MM.1S (cell line): ENCODE data around the gene KCNQ5.

Experiments used
- DNase-seq: peaks from one replicate; pipeline ENCODE4 v3.0.0-alpha.2; 2015
- H2AFZ ChIP-seq: fragments of 300-600 bp; sonication (generic); 2 replicates; pipeline ENCODE4 v1.6.0; 2016; ENCODE audit warnings: antibody characterized with exemption, low read length
- H3F3A ChIP-seq: fragments of 300-600 bp; sonication (generic); 2 replicates; pipeline ENCODE4 v1.6.1; 2016; ENCODE audit warnings: mild to moderate bottlenecking, antibody characterized with exemption, low read length, moderate library complexity, mixed read lengths; ENCODE audit not compliant: insufficient read depth
- H3K27ac ChIP-seq: fragments of 300-600 bp; sonication (generic); 2 replicates; pipeline ENCODE4 v1.5.1; 2016; ENCODE audit warnings: mild to moderate bottlenecking, low read length
- H3K27me3 ChIP-seq: fragments of 300-600 bp; sonication (generic); replicated peaks from 2 replicates; pipeline ENCODE4 v1.6.0; 2016; ENCODE audit warnings: low read length; ENCODE audit not compliant: insufficient read depth
- H3K36me3 ChIP-seq: fragments of 300-600 bp; sonication (generic); replicated peaks from 2 replicates; pipeline ENCODE4 v1.6.1; 2016; ENCODE audit warnings: mild to moderate bottlenecking, low read length, mixed read lengths; ENCODE audit not compliant: insufficient read depth
- H3K4me1 ChIP-seq: fragments of 300-600 bp; sonication (generic); 2 replicates; pipeline ENCODE4 v1.6.1; 2016; ENCODE audit warnings: low read length, mixed read lengths
- H3K4me2 ChIP-seq: fragments of 300-600 bp; sonication (generic); 2 replicates; pipeline ENCODE4 v1.6.0; 2016; ENCODE audit warnings: low read depth, low read length
- H3K4me3 ChIP-seq: fragments of 300-600 bp; sonication (generic); 2 replicates; pipeline ENCODE4 v1.5.1; 2016; ENCODE audit warnings: low read length, mixed read lengths
- H3K79me2 ChIP-seq: fragments of 300-600 bp; sonication (generic); 2 replicates; pipeline ENCODE4 v1.6.1; 2016; ENCODE audit warnings: mixed run types, low read length, mixed read lengths
- H3K9ac ChIP-seq: fragments of 300-600 bp; sonication (generic); 2 replicates; pipeline ENCODE4 v1.6.1; 2016; ENCODE audit warnings: low read length, mixed read lengths
- H3K9me2 ChIP-seq: fragments of 300-600 bp; sonication (generic); replicated peaks from 2 replicates; pipeline ENCODE4 v1.6.1; 2016; ENCODE audit warnings: mild to moderate bottlenecking, low read length, mixed read lengths; ENCODE audit not compliant: insufficient read depth
- H3K9me3 ChIP-seq: fragments of 300-600 bp; sonication (generic); replicated peaks from 2 replicates; pipeline ENCODE4 v1.6.1; 2016; ENCODE audit warnings: mild to moderate bottlenecking, low read length, mixed read lengths; ENCODE audit not compliant: insufficient read depth
- H4K20me1 ChIP-seq: fragments of 300-600 bp; sonication (generic); 2 replicates; pipeline ENCODE4 v1.6.1; 2016; ENCODE audit warnings: mild to moderate bottlenecking, low read length, moderate library complexity, mixed read lengths; ENCODE audit not compliant: insufficient read depth
- CTCF ChIP-seq: fragments of 300-600 bp; sonication (generic); IDR thresholded peaks from 2 replicates; pipeline ENCODE4 v1.5.1; 2016; ENCODE audit warnings: antibody characterized with exemption, low read length, mixed read lengths
- EZH2 ChIP-seq: fragments of 300-600 bp; sonication (generic); optimal IDR thresholded peaks from 2 replicates; pipeline ENCODE3; 2017; ENCODE audit warnings: low read depth, mild to moderate bottlenecking, antibody characterized with exemption, low read length, mixed read lengths
- EZH2phosphoT487 ChIP-seq: fragments of 300-600 bp; sonication (generic); IDR thresholded peaks from 2 replicates; pipeline ENCODE4 v1.6.1; 2018; ENCODE audit warnings: antibody characterized with exemption, low read length

The KCNQ5 gene

GRCh38 chr6:72624557-72625160 is 2.8 kb downstream of the KCNQ5 start:
- H3K36me3 ChIP-seq, result no peaks in the 10 kb centered on the region
- H4K20me1 ChIP-seq, result no peaks in the 10 kb centered on the region
- no peaks in the 10 kb centered on the region for H3K27me3 ChIP-seq
- H3F3A ChIP-seq, result peaks cover 20% of the 10 kb centered on the region
- H2AFZ ChIP-seq, result no peak overlapping the region
- H3K9me3 ChIP-seq, result no peaks in the 10 kb centered on the region
- TF ChIP-seq CTCF (peak; percentile 74), EZH2phosphoT487 (no peak)
- H3K4me1 ChIP-seq, result peaks cover 15% of the 10 kb centered on the region
- no peaks in the 10 kb centered on the region for H3K9me2 ChIP-seq
- H3K4me2 ChIP-seq, result peak overlapping the region; percentile 86; the same call in 1 of the 2 replicates
- no peak overlapping the region for H3K27ac ChIP-seq
- H3K79me2 ChIP-seq, result peaks cover 71% of the 10 kb centered on the region
- H3K9ac ChIP-seq, result no peak overlapping the region
- peak; percentile 41 for DNase-seq
- H3K4me3 ChIP-seq, result no peak overlapping the region

GRCh38 chr6:72626126-72626525 is 4.3 kb downstream of the KCNQ5 start:
- Histone ChIP-seq H3F3A (peaks cover 6% of the 10 kb centered on the region; the same call in 1 of the 2 replicates), H4K20me1 (no peaks in the 10 kb centered on the region), H3K9me2 (no peaks in the 10 kb centered on the region), H3K9ac (no peak overlapping the region), H3K36me3 (no peaks in the 10 kb centered on the region), H3K4me1 (peaks cover 14% of the 10 kb centered on the region; the same call in 1 of the 2 replicates), H3K27me3 (no peaks in the 10 kb centered on the region), H2AFZ (no peak overlapping the region), H3K79me2 (peaks cover 85% of the 10 kb centered on the region), H3K4me3 (no peak overlapping the region), H3K9me3 (no peaks in the 10 kb centered on the region), H3K27ac (no peak overlapping the region), H3K4me2 (no peak overlapping the region)
- TF ChIP-seq EZH2, result no peak
- TF ChIP-seq EZH2phosphoT487, result no peak
- TF ChIP-seq CTCF, result no peak
- DNase-seq, result no peak

- Histone ChIP-seq H2AFZ (no peak overlapping the region), H3K4me1 (peaks cover 14% of the 10 kb centered on the region; the same call in 1 of the 2 replicates), H3F3A (no peaks in the 10 kb centered on the region), H3K36me3 (no peaks in the 10 kb centered on the region), H3K9me2 (no peaks in the 10 kb centered on the region), H3K9ac (no peak overlapping the region), H3K4me2 (no peak overlapping the region), H3K27ac (no peak overlapping the region), H3K9me3 (no peaks in the 10 kb centered on the region), H3K79me2 (peaks cover 95% of the 10 kb centered on the region), H3K27me3 (no peaks in the 10 kb centered on the region), H3K4me3 (no peak overlapping the region), H4K20me1 (no peaks in the 10 kb centered on the region)
- no peak for DNase-seq
- TF ChIP-seq EZH2 (no peak), EZH2phosphoT487 (no peak), CTCF (no peak)
These were observed 5.7 kb downstream of the KCNQ5 start for GRCh38 chr6:72627539-72627938.
